A673 (cell line): ENCODE data around the gene TMPRSS2.

ENCODE experiments used
- CTCF ChIP-seq: fragments of 300-800, 200-600 bp; sonication (generic); conservative IDR thresholded peaks from 2 replicates; pipeline ENCODE4 v1.5.1; 2017; ENCODE audit warnings: low read depth, mild to moderate bottlenecking, antibody characterized with exemption, low read length, moderate library complexity, mixed read lengths
- EZH2 ChIP-seq: fragments of 200-600 bp; sonication (generic); IDR thresholded peaks from 2 replicates; pipeline ENCODE4 v1.6.1; 2017; ENCODE audit warnings: borderline replicate concordance, low read depth, mild to moderate bottlenecking, mixed read lengths, antibody characterized with exemption, low read length; ENCODE audit not compliant: poor library complexity, severe bottlenecking

DNA sequence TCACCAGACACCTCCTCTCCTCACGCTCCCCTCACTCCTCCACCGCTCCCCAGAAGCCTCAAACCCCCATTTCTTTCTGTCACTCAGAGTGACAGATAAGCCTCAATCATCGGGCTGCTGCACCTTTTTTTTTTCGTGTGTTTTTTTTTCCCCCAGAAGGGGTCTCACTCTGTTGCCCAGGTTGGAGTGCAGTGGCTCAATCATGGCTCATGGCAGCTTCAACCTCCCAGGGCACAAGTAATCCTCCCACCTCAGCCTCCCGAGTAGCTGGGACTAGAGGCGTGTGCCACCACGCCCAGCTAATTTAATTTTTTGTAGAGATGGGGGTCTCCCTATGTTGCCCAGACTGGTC lies 1.2 kb upstream of the TMPRSS2 start:
- no peak for TF ChIP-seq CTCF
- TF ChIP-seq EZH2, result no peak
